GM23338 (cell line): ENCODE measurements around the gene GAPDHS. TPM values are rescaled to one million over a fixed set of nuclear protein-coding genes. Genes with fewer than 3 reads are reported as not detected.

Experiments
- ATAC-seq: fragments of 200-7000 bp; cut with Tn5 transposase; 3 replicates; pipeline ENCODE4 v1.9.1; 2020
- DNase-seq: peaks from one replicate; pipeline ENCODE4 v3.0.0-alpha.2; 2015; ENCODE audit warnings: low spot score
- H2AFZ ChIP-seq: fragments of 200-600 bp; sonication (generic); 2 replicates; pipeline ENCODE4 v1.8.0; 2016; ENCODE audit warnings: antibody characterized with exemption, mild to moderate bottlenecking, moderate library complexity
- H3F3A ChIP-seq: fragments of 200-600 bp; sonication (generic); replicated peaks from 2 replicates; pipeline ENCODE4 v1.8.0; 2017; ENCODE audit warnings: antibody characterized with exemption, mixed run types, low read depth
- H3K27ac ChIP-seq: fragments of 200-600 bp; sonication (generic); 2 replicates; pipeline ENCODE4 v1.6.1; 2016; ENCODE audit warnings: low read depth
- H3K27me3 ChIP-seq: fragments of 200-600 bp; sonication (generic); 2 replicates; pipeline ENCODE4 v1.8.0; 2016; ENCODE audit warnings: mild to moderate bottlenecking, mixed run types, moderate library complexity; ENCODE audit not compliant: insufficient read depth
- H3K36me3 ChIP-seq: fragments of 200-600 bp; sonication (generic); 2 replicates; pipeline ENCODE4 v1.8.0; 2016; ENCODE audit warnings: mild to moderate bottlenecking; ENCODE audit not compliant: insufficient read depth
- H3K4me1 ChIP-seq: fragments of 200-600 bp; sonication (generic); 2 replicates; pipeline ENCODE4 v1.8.0; 2016; ENCODE audit warnings: mild to moderate bottlenecking, moderate library complexity; ENCODE audit not compliant: insufficient read depth
- H3K4me2 ChIP-seq: fragments of 200-600 bp; sonication (generic); 2 replicates; pipeline ENCODE4 v1.7.1; 2017; ENCODE audit warnings: mixed run types
- H3K4me3 ChIP-seq: fragments of 200-600 bp; sonication (generic); 2 replicates; pipeline ENCODE4 v1.6.1; 2016; ENCODE audit warnings: mixed run types
- H3K79me2 ChIP-seq: fragments of 200-600 bp; sonication (generic); replicated peaks from 2 replicates; pipeline ENCODE4 v1.8.0; 2017; ENCODE audit warnings: mild to moderate bottlenecking; ENCODE audit not compliant: insufficient read depth
- H3K9me2 ChIP-seq: fragments of 200-600 bp; sonication (generic); 2 replicates; pipeline ENCODE4 v1.8.0; 2017; ENCODE audit not compliant: insufficient read depth
- H4K20me1 ChIP-seq: fragments of 200-600 bp; sonication (generic); replicated peaks from 2 replicates; pipeline ENCODE4 v1.8.0; 2017; ENCODE audit warnings: mild to moderate bottlenecking; ENCODE audit not compliant: insufficient read depth
- H3K27ac Mint-ChIP-seq: 2 replicates; pipeline ENCODE4 v1.8.0; 2020; ENCODE audit warnings: inconsistent platforms, mild to moderate bottlenecking, moderate library complexity, mixed read lengths
- H3K27me3 Mint-ChIP-seq: 3 replicates; pipeline ENCODE4 v1.8.0; 2022; ENCODE audit warnings: low read depth, mild to moderate bottlenecking, moderate library complexity, mixed read lengths, inconsistent platforms; ENCODE audit not compliant: insufficient read depth, poor library complexity
- H3K36me3 Mint-ChIP-seq: 3 replicates; pipeline ENCODE4 v1.8.0; 2021; ENCODE audit warnings: low read depth, mild to moderate bottlenecking, inconsistent platforms, moderate library complexity, mixed read lengths
- H3K4me1 Mint-ChIP-seq: 3 replicates; pipeline ENCODE4 v1.8.0; 2020; ENCODE audit warnings: mild to moderate bottlenecking, inconsistent platforms, mixed read lengths
- H3K4me3 Mint-ChIP-seq: 3 replicates; pipeline ENCODE4 v1.8.0; 2021; ENCODE audit warnings: moderate library complexity, mild to moderate bottlenecking, inconsistent platforms, mixed read lengths
- H3K9me3 Mint-ChIP-seq: 3 replicates; pipeline ENCODE4 v1.8.0; 2020; ENCODE audit warnings: moderate library complexity, mild to moderate bottlenecking, inconsistent platforms, mixed read lengths
- CREB1 ChIP-seq: fragments of 250-450 bp; sonication (Bioruptor Pico); IDR thresholded peaks from 2 replicates; pipeline ENCODE4 v1.5.0; 2020; ENCODE audit warnings: low read depth, mild to moderate bottlenecking, moderate library complexity
- EZH2 ChIP-seq: fragments of 200-600 bp; sonication (generic); IDR thresholded peaks from one replicate; pipeline ENCODE4 v1.8.0; 2017; ENCODE audit warnings: antibody characterized with exemption, mild to moderate bottlenecking, low read depth; ENCODE audit not compliant: unreplicated experiment
- EZH2phosphoT487 ChIP-seq: fragments of 200-600 bp; sonication (generic); IDR thresholded peaks from one replicate; pipeline ENCODE4 v1.8.1; 2018; ENCODE audit warnings: antibody characterized with exemption; ENCODE audit not compliant: unreplicated experiment
- JUNB ChIP-seq: IDR thresholded peaks from one replicate; pipeline ENCODE4 v1.6.1; 2016; ENCODE audit warnings: antibody characterized with exemption; ENCODE audit not compliant: unreplicated experiment
- NANOG ChIP-seq: IDR thresholded peaks from 2 replicates; pipeline ENCODE4 v1.6.1; 2016; ENCODE audit warnings: antibody characterized with exemption, borderline replicate concordance
- POLR2AphosphoS5 ChIP-seq: IDR thresholded peaks from 2 replicates; pipeline ENCODE4 v1.6.1; 2016; ENCODE audit warnings: antibody characterized with exemption, low read depth
- STAT1 ChIP-seq: IDR thresholded peaks from one replicate; pipeline ENCODE4 v1.6.1; 2016; ENCODE audit warnings: antibody characterized with exemption; ENCODE audit not compliant: unreplicated experiment
- ZNF114 ChIP-seq: fragments of 250-450 bp; sonication (Bioruptor Pico); IDR thresholded peaks from 2 replicates; pipeline ENCODE4 v1.5.0; 2020; ENCODE audit warnings: mild to moderate bottlenecking, moderate library complexity
- ZNF331 ChIP-seq: fragments of 250-450 bp; sonication (Bioruptor Pico); IDR thresholded peaks from 2 replicates; pipeline ENCODE4 v1.5.0; 2020; ENCODE audit warnings: low read depth, mild to moderate bottlenecking, moderate library complexity
- polyA plus RNA-seq: library from polyadenylated mRNA; unstranded; fragments of >200 nt; fragmentation: Nextera tagmentation; extraction: Ambion mirVana; gene quantifications from 2 replicates; pipeline ENCODE4 v1.2.1, GENCODE V29; 2016
- total RNA-seq: library from RNA; depleted of rRNA; stranded (reverse); fragments of >200 nt; shearing (Covaris generic); gene quantifications from 2 replicates; pipeline ENCODE4 v1.2.3, GENCODE V29; 2014
- TF ChIP-seq, protein P1 (sequence below): fragments of 250-450 bp; sonication (Bioruptor Pico); IDR thresholded peaks from 2 replicates; pipeline ENCODE4 v1.5.0; 2020; ENCODE audit warnings: mild to moderate bottlenecking, moderate library complexity
- TF ChIP-seq, protein P2 (sequence below): IDR thresholded peaks from 2 replicates; pipeline ENCODE4 v1.6.1; 2016; ENCODE audit warnings: antibody characterized with exemption
- TF ChIP-seq, protein P3 (sequence below), 2 experiments: fragments of 200-600 bp in 1 of 2; sonication (generic) in 1 of 2; conservative IDR thresholded peaks; 2 replicates each; pipeline versions ENCODE4 v1.5.1 to v1.6.1; 2016 to 2017; ENCODE audit warnings: antibody characterized with exemption in 2 of 2, low read depth in 2 of 2, mild to moderate bottlenecking in 2 of 2, moderate library complexity in 1 of 2
- TF ChIP-seq, protein P4 (sequence below): IDR thresholded peaks from one replicate; pipeline ENCODE4 v1.6.1; 2018; ENCODE audit warnings: antibody characterized with exemption; ENCODE audit not compliant: unreplicated experiment

GAPDHS gene
- total and polyA plus RNA-seq, 2 experiments from 2014 or later: not detected

DNA sequence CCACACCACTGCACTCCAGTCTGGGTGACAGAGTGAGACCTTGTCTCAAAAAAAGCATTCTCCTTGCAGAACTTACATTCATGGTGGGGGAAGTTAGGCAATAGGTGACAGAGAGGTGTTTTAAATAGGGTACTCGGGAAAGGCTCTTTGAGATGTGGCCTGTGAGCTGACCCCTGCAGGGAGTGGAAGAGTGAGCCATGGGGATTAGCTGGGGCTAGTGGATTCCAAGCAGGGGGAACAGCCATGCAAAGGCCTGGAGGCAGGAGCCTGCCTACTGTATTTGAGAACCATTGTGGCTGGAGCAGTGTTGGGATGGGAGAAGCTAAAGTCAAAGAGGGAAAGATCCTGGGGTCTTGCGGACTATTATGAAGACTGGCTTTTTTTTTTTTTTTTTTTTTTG, 15.9 kb upstream of the GAPDHS start (continued):
- TF ChIP-seq, protein P1, sequence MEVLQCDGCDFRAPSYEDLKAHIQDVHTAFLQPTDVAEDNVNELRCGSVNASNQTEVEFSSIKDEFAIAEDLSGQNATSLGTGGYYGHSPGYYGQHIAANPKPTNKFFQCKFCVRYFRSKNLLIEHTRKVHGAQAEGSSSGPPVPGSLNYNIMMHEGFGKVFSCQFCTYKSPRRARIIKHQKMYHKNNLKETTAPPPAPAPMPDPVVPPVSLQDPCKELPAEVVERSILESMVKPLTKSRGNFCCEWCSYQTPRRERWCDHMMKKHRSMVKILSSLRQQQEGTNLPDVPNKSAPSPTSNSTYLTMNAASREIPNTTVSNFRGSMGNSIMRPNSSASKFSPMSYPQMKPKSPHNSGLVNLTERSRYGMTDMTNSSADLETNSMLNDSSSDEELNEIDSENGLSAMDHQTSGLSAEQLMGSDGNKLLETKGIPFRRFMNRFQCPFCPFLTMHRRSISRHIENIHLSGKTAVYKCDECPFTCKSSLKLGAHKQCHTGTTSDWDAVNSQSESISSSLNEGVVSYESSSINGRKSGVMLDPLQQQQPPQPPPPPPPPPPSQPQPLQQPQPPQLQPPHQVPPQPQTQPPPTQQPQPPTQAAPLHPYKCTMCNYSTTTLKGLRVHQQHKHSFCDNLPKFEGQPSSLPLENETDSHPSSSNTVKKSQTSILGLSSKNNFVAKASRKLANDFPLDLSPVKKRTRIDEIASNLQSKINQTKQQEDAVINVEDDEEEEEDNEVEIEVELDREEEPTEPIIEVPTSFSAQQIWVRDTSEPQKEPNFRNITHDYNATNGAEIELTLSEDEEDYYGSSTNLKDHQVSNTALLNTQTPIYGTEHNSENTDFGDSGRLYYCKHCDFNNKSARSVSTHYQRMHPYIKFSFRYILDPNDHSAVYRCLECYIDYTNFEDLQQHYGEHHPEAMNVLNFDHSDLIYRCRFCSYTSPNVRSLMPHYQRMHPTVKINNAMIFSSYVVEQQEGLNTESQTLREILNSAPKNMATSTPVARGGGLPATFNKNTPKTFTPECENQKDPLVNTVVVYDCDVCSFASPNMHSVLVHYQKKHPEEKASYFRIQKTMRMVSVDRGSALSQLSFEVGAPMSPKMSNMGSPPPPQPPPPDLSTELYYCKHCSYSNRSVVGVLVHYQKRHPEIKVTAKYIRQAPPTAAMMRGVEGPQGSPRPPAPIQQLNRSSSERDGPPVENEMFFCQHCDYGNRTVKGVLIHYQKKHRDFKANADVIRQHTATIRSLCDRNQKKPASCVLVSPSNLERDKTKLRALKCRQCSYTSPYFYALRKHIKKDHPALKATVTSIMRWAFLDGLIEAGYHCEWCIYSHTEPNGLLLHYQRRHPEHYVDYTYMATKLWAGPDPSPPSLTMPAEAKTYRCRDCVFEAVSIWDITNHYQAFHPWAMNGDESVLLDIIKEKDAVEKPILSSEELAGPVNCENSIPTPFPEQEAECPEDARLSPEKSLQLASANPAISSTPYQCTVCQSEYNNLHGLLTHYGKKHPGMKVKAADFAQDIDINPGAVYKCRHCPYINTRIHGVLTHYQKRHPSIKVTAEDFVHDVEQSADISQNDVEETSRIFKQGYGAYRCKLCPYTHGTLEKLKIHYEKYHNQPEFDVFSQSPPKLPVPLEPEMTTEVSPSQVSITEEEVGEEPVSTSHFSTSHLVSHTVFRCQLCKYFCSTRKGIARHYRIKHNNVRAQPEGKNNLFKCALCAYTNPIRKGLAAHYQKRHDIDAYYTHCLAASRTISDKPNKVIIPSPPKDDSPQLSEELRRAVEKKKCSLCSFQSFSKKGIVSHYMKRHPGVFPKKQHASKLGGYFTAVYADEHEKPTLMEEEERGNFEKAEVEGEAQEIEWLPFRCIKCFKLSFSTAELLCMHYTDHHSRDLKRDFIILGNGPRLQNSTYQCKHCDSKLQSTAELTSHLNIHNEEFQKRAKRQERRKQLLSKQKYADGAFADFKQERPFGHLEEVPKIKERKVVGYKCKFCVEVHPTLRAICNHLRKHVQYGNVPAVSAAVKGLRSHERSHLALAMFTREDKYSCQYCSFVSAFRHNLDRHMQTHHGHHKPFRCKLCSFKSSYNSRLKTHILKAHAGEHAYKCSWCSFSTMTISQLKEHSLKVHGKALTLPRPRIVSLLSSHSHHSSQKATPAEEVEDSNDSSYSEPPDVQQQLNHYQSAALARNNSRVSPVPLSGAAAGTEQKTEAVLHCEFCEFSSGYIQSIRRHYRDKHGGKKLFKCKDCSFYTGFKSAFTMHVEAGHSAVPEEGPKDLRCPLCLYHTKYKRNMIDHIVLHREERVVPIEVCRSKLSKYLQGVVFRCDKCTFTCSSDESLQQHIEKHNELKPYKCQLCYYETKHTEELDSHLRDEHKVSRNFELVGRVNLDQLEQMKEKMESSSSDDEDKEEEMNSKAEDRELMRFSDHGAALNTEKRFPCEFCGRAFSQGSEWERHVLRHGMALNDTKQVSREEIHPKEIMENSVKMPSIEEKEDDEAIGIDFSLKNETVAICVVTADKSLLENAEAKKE: no peak
- no peak for TF ChIP-seq CREB1 (CRISPR knock-in tag)
- no peak for TF ChIP-seq POLR2AphosphoS5
- TF ChIP-seq, protein P2, sequence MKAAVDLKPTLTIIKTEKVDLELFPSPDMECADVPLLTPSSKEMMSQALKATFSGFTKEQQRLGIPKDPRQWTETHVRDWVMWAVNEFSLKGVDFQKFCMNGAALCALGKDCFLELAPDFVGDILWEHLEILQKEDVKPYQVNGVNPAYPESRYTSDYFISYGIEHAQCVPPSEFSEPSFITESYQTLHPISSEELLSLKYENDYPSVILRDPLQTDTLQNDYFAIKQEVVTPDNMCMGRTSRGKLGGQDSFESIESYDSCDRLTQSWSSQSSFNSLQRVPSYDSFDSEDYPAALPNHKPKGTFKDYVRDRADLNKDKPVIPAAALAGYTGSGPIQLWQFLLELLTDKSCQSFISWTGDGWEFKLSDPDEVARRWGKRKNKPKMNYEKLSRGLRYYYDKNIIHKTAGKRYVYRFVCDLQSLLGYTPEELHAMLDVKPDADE: no peak
- no peak for TF ChIP-seq STAT1
- TF ChIP-seq ZNF331 (CRISPR knock-in tag): no peak

DNA sequence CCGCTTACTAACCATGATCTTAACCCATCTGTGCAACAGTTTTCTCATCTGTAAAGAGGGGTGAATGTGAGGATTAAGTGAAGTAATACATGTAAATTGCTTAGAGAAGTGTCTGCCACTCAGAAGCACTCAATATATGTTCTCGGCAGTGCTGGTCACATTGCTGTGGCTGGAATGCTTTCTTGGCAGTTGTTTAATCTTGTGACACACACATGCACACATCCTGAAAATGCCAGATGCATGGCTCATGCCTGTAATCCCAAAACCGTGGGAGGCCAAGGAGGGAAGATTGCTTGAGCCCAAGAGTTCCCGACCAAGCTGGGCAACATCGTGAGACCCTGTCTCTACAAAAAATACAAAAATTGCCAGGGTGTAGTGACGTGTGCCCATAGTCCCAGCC, 14.9 kb upstream of the GAPDHS start:
- no peaks in the 10 kb centered on the region for H3K27me3 ChIP-seq
- no peaks in the 10 kb centered on the region for H3K79me2 ChIP-seq
- no peak overlapping the region for H3K27ac ChIP-seq
- DNase-seq (no peak), ATAC-seq (no peak)
- H3F3A ChIP-seq: no peaks in the 10 kb centered on the region
- H4K20me1 ChIP-seq: no peaks in the 10 kb centered on the region
- Mint-ChIP-seq H3K9me3 (no peaks in the 10 kb centered on the region; the same call in 2 of the 3 replicates), H3K36me3 (no peaks in the 10 kb centered on the region), H3K4me3 (no peak overlapping the region), H3K27ac (no peak overlapping the region), H3K27me3 (peaks cover 14% of the 10 kb centered on the region), H3K4me1 (peaks cover 27% of the 10 kb centered on the region)
- H3K9me2 ChIP-seq: no peaks in the 10 kb centered on the region
- peaks cover 21% of the 10 kb centered on the region for H3K4me1 ChIP-seq
- H3K36me3 ChIP-seq: no peaks in the 10 kb centered on the region
- H3K4me3 ChIP-seq: no peak overlapping the region
- H2AFZ ChIP-seq: no peak overlapping the region
- no peak overlapping the region for H3K4me2 ChIP-seq
- TF ChIP-seq, protein P3, sequence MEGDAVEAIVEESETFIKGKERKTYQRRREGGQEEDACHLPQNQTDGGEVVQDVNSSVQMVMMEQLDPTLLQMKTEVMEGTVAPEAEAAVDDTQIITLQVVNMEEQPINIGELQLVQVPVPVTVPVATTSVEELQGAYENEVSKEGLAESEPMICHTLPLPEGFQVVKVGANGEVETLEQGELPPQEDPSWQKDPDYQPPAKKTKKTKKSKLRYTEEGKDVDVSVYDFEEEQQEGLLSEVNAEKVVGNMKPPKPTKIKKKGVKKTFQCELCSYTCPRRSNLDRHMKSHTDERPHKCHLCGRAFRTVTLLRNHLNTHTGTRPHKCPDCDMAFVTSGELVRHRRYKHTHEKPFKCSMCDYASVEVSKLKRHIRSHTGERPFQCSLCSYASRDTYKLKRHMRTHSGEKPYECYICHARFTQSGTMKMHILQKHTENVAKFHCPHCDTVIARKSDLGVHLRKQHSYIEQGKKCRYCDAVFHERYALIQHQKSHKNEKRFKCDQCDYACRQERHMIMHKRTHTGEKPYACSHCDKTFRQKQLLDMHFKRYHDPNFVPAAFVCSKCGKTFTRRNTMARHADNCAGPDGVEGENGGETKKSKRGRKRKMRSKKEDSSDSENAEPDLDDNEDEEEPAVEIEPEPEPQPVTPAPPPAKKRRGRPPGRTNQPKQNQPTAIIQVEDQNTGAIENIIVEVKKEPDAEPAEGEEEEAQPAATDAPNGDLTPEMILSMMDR (conservative IDR thresholded peaks at IDR 0.05; ENCODE audit: low read depth in 2 of 2): no peak
- TF ChIP-seq EZH2phosphoT487: no peak
- no peak for TF ChIP-seq POLR2AphosphoS5
- no peak for TF ChIP-seq ZNF331 (CRISPR knock-in tag)
- no peak for TF ChIP-seq ZNF114 (CRISPR knock-in tag)
- TF ChIP-seq JUNB: no peak
- no peak for TF ChIP-seq NANOG
- no peak for TF ChIP-seq CREB1 (CRISPR knock-in tag)
- no peak for TF ChIP-seq STAT1
- no peak for TF ChIP-seq EZH2
- TF ChIP-seq, protein P4, sequence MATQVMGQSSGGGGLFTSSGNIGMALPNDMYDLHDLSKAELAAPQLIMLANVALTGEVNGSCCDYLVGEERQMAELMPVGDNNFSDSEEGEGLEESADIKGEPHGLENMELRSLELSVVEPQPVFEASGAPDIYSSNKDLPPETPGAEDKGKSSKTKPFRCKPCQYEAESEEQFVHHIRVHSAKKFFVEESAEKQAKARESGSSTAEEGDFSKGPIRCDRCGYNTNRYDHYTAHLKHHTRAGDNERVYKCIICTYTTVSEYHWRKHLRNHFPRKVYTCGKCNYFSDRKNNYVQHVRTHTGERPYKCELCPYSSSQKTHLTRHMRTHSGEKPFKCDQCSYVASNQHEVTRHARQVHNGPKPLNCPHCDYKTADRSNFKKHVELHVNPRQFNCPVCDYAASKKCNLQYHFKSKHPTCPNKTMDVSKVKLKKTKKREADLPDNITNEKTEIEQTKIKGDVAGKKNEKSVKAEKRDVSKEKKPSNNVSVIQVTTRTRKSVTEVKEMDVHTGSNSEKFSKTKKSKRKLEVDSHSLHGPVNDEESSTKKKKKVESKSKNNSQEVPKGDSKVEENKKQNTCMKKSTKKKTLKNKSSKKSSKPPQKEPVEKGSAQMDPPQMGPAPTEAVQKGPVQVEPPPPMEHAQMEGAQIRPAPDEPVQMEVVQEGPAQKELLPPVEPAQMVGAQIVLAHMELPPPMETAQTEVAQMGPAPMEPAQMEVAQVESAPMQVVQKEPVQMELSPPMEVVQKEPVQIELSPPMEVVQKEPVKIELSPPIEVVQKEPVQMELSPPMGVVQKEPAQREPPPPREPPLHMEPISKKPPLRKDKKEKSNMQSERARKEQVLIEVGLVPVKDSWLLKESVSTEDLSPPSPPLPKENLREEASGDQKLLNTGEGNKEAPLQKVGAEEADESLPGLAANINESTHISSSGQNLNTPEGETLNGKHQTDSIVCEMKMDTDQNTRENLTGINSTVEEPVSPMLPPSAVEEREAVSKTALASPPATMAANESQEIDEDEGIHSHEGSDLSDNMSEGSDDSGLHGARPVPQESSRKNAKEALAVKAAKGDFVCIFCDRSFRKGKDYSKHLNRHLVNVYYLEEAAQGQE: no peak
